Keratinocyte (primary cell): Measurements from ENCODE around the gene FLT3.

ENCODE experiments used
- EZH2 ChIP-seq: IDR thresholded peaks from one replicate; pipeline ENCODE4 v1.6.1; 2012; ENCODE audit warnings: inconsistent platforms, mild to moderate bottlenecking, low read length, moderate library complexity
- TF ChIP-seq, protein P1 (sequence below), 3 experiments: IDR thresholded peaks in 1 of 3; conservative IDR thresholded peaks in 1 of 3; optimal IDR thresholded peaks in 1 of 3; 2 replicates in 2 of 3; 3 replicates in 1 of 3; pipeline versions ENCODE3 to v1.5.1; 2011; ENCODE audit warnings: low read length in 3 of 3, mild to moderate bottlenecking in 3 of 3, moderate library complexity in 2 of 3, control low read depth in 1 of 3, inconsistent platforms in 1 of 3; ENCODE audit not compliant: insufficient read depth in 2 of 3; ENCODE audit errors: extremely low read depth in 1 of 3

GRCh38 chr13:28077231-28077630 lies 23.1 kb downstream of the FLT3 start:
- TF ChIP-seq, protein P1, sequence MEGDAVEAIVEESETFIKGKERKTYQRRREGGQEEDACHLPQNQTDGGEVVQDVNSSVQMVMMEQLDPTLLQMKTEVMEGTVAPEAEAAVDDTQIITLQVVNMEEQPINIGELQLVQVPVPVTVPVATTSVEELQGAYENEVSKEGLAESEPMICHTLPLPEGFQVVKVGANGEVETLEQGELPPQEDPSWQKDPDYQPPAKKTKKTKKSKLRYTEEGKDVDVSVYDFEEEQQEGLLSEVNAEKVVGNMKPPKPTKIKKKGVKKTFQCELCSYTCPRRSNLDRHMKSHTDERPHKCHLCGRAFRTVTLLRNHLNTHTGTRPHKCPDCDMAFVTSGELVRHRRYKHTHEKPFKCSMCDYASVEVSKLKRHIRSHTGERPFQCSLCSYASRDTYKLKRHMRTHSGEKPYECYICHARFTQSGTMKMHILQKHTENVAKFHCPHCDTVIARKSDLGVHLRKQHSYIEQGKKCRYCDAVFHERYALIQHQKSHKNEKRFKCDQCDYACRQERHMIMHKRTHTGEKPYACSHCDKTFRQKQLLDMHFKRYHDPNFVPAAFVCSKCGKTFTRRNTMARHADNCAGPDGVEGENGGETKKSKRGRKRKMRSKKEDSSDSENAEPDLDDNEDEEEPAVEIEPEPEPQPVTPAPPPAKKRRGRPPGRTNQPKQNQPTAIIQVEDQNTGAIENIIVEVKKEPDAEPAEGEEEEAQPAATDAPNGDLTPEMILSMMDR (optimal IDR thresholded peaks at IDR 0.05 in 1 of 3, IDR thresholded peaks at IDR 0.05 in 1 of 3, conservative IDR thresholded peaks at IDR 0.05 in 1 of 3; ENCODE audit: extremely low read depth in 1 of 3, insufficient read depth in 2 of 3, low read length in 3 of 3) = no peak
- no peak for TF ChIP-seq EZH2
